ENCODE data around the gene NMNAT3. TPM values are rescaled to one million over a fixed set of nuclear protein-coding genes. Genes with fewer than 3 reads are reported as not detected.

Gene NMNAT3
- total and polyA plus RNA-seq, 8 donors = 3.6 to 24.9 (median 7.0) TPM

GRCh38 chr3:139524841-139525636 lies 152.7 kb downstream of the NMNAT3 start:
- H3K9me3 ChIP-seq = no peaks in the 10 kb centered on the region
- H3K4me1 ChIP-seq = no peaks in the 10 kb centered on the region
- H3K27ac ChIP-seq = no peak overlapping the region
- intact Hi-C loops (cut with DNase I; ENCODE audit: low total_unique reads) = no loop called here
- peaks cover 0 to 10% (median 4%) of the 10 kb centered on the region in 4 donors for H3K36me3 ChIP-seq
- TF ChIP-seq POLR2A (IDR thresholded peaks at IDR 0.05) (no peak), EP300 (IDR thresholded peaks at IDR 0.05) (no peak), POLR2AphosphoS5 (IDR thresholded peaks at IDR 0.05) (no peak), CTCF (IDR thresholded peaks at IDR 0.05) (no peak)
- no peak overlapping the region for H3K4me3 ChIP-seq
- no peak for DNase-seq
- WGBS, 5 donors = 92 to 95% (median 94%) methylated on average over 7 of the region's 7 CpGs
- no peaks in the 10 kb centered on the region for H3K27me3 ChIP-seq

DNA sequence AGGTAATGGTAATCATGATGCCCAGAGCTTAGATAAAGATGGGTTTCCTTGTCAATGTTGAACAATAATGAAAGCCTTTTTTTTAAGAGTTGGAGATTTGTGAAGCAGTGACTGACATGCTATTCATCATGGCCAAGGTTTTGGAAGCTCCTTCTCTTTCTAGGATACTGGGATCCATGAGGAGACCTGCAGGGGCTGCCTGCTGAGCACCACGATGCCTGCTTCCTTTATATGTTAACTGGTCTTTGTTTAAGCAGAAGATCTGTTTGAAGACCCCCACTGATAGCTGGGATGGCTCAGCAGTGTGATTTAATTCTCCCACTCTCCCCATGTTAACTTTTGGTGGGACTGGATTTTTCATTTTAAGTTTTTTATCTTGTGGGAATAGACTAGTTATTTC lies 154.1 kb downstream of the NMNAT3 start:
- H3K9me3 ChIP-seq = no peaks in the 10 kb centered on the region
- WGBS, 5 donors = 59 to 88% (median 68%) methylated on average over 1 of the region's 1 CpG
- no peaks in the 10 kb centered on the region for H3K4me1 ChIP-seq
- no peak overlapping the region for H3K4me3 ChIP-seq
- no peak for DNase-seq
- H3K27me3 ChIP-seq = no peaks in the 10 kb centered on the region
- H3K36me3 ChIP-seq = peaks cover 0 to 10% (median 4%) of the 10 kb centered on the region in 4 donors
- TF ChIP-seq POLR2A (IDR thresholded peaks at IDR 0.05) (no peak), POLR2AphosphoS5 (IDR thresholded peaks at IDR 0.05) (no peak), CTCF (IDR thresholded peaks at IDR 0.05) (no peak), EP300 (IDR thresholded peaks at IDR 0.05) (no peak)
- H3K27ac ChIP-seq = no peak overlapping the region
- intact Hi-C loops (cut with DNase I; ENCODE audit: low total_unique reads) = no loop called here

DNA sequence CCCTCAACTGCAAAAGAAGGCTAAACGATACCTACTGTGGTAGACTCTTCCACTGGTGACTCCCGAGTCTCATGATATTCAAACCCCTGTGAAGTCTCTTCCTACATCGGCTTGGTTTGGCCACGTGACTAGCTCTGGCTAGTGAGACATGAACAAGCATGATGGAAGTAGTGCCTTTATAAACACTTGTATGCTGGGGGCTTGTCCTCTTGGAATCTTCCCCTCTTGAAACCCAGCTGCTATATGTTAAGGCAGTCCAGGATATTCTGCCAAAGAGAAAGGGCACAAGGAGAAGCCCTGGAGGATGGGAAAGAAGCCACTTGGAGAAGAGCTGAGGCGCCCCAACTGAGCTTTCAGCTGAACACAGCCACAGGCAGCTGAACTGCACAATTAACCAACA lies 154.6 kb downstream of the NMNAT3 start:
- TF ChIP-seq POLR2A (IDR thresholded peaks at IDR 0.05) = no peak
- no peak for TF ChIP-seq POLR2AphosphoS5 (IDR thresholded peaks at IDR 0.05)
- no peak for TF ChIP-seq CTCF (IDR thresholded peaks at IDR 0.05)
- TF ChIP-seq EP300 (IDR thresholded peaks at IDR 0.05) = no peak
- 87 to 96% (median 93%) methylated on average over 5 of the region's 5 CpGs for WGBS, 5 donors
- Histone ChIP-seq H3K27ac (no peak overlapping the region), H3K9me3 (no peaks in the 10 kb centered on the region), H3K4me3 (no peak overlapping the region), H3K27me3 (no peaks in the 10 kb centered on the region), H3K36me3 (peaks cover 0 to 10% (median 4%) of the 10 kb centered on the region in 4 donors), H3K4me1 (no peaks in the 10 kb centered on the region)
- no peak for DNase-seq
- intact Hi-C loops (cut with DNase I; ENCODE audit: low total_unique reads) = no loop called here

- H3K27me3 ChIP-seq = no peaks in the 10 kb centered on the region
- 28 to 62% (median 43%) methylated on average over 2 of the region's 2 CpGs for WGBS, 5 donors
- H3K36me3 ChIP-seq = peaks cover 0 to 10% (median 5%) of the 10 kb centered on the region in 4 donors
- H3K9me3 ChIP-seq = no peaks in the 10 kb centered on the region
- H3K4me3 ChIP-seq = no peak overlapping the region
- no peak for TF ChIP-seq POLR2AphosphoS5 (IDR thresholded peaks at IDR 0.05)
- no peak for TF ChIP-seq POLR2A (IDR thresholded peaks at IDR 0.05)
- no peak for TF ChIP-seq CTCF (IDR thresholded peaks at IDR 0.05)
- TF ChIP-seq EP300 (IDR thresholded peaks at IDR 0.05) = no peak
- DNase-seq = no peak
- intact Hi-C loops (cut with DNase I; ENCODE audit: low total_unique reads) = no loop called here
- no peaks in the 10 kb centered on the region for H3K4me1 ChIP-seq
- H3K27ac ChIP-seq = no peak overlapping the region
These were observed 155.4 kb downstream of the NMNAT3 start for GRCh38 chr3:139522421-139522820.

Data from stomach (tissue), 9 donors.